ENCODE results near the gene PIGA.

DNA sequence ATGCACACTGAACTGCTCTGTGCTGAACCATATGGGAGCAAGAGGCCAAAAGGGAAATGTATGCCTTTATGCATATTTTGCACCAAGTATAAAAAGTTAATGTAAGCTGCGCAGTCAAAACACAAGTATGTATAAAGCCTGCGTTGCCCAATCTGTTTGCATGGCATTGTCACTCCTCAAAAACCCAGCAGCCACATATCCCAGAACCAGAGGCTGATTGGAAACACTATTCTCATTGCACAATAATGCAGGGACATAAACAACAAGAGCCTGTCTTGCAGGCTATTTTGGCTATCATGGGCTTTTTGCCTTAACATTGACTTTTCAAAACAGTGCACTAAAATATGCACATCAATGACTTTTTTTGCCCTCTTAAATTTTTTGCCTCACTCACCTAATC lies 60.4 kb downstream of the PIGA start:
- TF ChIP-seq, protein P1, sequence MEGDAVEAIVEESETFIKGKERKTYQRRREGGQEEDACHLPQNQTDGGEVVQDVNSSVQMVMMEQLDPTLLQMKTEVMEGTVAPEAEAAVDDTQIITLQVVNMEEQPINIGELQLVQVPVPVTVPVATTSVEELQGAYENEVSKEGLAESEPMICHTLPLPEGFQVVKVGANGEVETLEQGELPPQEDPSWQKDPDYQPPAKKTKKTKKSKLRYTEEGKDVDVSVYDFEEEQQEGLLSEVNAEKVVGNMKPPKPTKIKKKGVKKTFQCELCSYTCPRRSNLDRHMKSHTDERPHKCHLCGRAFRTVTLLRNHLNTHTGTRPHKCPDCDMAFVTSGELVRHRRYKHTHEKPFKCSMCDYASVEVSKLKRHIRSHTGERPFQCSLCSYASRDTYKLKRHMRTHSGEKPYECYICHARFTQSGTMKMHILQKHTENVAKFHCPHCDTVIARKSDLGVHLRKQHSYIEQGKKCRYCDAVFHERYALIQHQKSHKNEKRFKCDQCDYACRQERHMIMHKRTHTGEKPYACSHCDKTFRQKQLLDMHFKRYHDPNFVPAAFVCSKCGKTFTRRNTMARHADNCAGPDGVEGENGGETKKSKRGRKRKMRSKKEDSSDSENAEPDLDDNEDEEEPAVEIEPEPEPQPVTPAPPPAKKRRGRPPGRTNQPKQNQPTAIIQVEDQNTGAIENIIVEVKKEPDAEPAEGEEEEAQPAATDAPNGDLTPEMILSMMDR (IDR thresholded peaks at IDR 0.05) = no peak
- no peak for TF ChIP-seq ZFX (IDR thresholded peaks at IDR 0.05; ENCODE audit: borderline replicate concordance)

All from 22Rv1 (cell line).